ENCODE measurements around the gene CD14.

CD14 gene

GRCh38 chr5:140622301-140622700, 10.7 kb downstream of the CD14 start:
- ChIA-PET POLR2A (no interaction called here), CTCF (interaction anchor here (0.9 to 1.7 kb wide), 2 partner anchors 10 to 12 kb away, joined by 4 to 5 read pairs; partner anchors contain the start of gene CD14)
- DNase-seq (ENCODE audit: low read depth, low spot score), result no peak
- H3K4me3 ChIP-seq (ENCODE audit: low read depth, low read length), result no peak overlapping the region
- TF ChIP-seq CTCF (IDR thresholded peaks at IDR 0.05; ENCODE audit: insufficient read depth, low read length, missing control alignments), result no peak

DNA sequence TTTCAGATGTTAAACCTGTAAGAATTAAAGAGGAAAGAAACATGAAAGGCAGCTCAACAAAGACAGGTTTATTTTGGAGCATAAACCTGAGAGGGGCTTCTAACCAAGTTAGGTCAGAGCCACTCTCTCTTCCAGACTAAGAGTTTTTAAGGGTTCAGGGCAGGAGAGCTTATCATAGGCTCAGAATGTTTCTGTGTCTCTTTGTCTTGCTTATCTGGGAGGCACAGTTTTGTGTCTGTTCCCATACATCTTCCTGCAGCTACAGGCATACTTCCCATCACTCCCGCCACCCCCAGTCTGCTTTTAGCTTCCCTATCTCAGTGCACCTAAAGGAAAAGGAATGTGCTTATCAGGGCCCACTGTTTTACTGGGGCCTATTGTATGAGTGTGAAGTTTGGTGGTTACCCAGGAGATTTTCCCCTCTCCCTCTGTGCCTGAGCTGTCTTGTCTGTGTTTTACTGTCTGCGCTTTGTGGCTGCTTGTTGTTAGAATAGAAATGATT, 21.9 kb downstream of the CD14 start:
- DNase-seq (ENCODE audit: low read depth, low spot score), result no peak
- ChIA-PET CTCF (no interaction called here), POLR2A (no interaction called here)
- no peak for TF ChIP-seq CTCF (IDR thresholded peaks at IDR 0.05; ENCODE audit: insufficient read depth, low read length, missing control alignments)
- H3K4me3 ChIP-seq (ENCODE audit: low read depth, low read length), result no peak overlapping the region

GRCh38 chr5:140609126-140609525, 23.8 kb downstream of the CD14 start:
- CTCF ChIA-PET, result no interaction called here
- no peak for DNase-seq (ENCODE audit: low read depth, low spot score)
- no peak for TF ChIP-seq CTCF (IDR thresholded peaks at IDR 0.05; ENCODE audit: insufficient read depth, low read length, missing control alignments)
- H3K4me3 ChIP-seq (ENCODE audit: low read depth, low read length), result no peak overlapping the region
- POLR2A ChIA-PET, result interaction anchor here (0.6 kb wide), 1 partner anchor 18 kb away, joined by 3 read pairs; no protein-coding TSS in a partner anchor

- H3K4me3 ChIP-seq (ENCODE audit: low read depth, low read length), result no peak overlapping the region
- ChIA-PET POLR2A (interaction anchor here (0.6 kb wide), 1 partner anchor 18 kb away, joined by 3 read pairs; no protein-coding TSS in a partner anchor), CTCF (no interaction called here)
- no peak for DNase-seq (ENCODE audit: low read depth, low spot score)
- TF ChIP-seq CTCF (IDR thresholded peaks at IDR 0.05; ENCODE audit: insufficient read depth, low read length, missing control alignments), result no peak
Measured at GRCh38 chr5:140608722-140609121, 24.3 kb downstream of the CD14 start.

- POLR2A ChIA-PET, result no interaction called here
- no peak for DNase-seq (ENCODE audit: low read depth, low spot score)
- TF ChIP-seq CTCF (IDR thresholded peaks at IDR 0.05; ENCODE audit: insufficient read depth, low read length, missing control alignments), result no peak
- CTCF ChIA-PET, result no interaction called here
- H3K4me3 ChIP-seq (ENCODE audit: low read depth, low read length), result no peak overlapping the region
Measured at GRCh38 chr5:140607031-140607430, 25.9 kb downstream of the CD14 start.

- no peak for TF ChIP-seq CTCF (IDR thresholded peaks at IDR 0.05; ENCODE audit: insufficient read depth, low read length, missing control alignments)
- DNase-seq (ENCODE audit: low read depth, low spot score), result no peak
- no peak overlapping the region for H3K4me3 ChIP-seq (ENCODE audit: low read depth, low read length)
- POLR2A ChIA-PET, result no interaction called here
- CTCF ChIA-PET, result no interaction called here
Measured at GRCh38 chr5:140605879-140606278, 27.1 kb downstream of the CD14 start.
